Endothelial cell of umbilical vein (primary cell): ENCODE data around the gene SP2.

Source experiments
- EZH2 ChIP-seq: IDR thresholded peaks from 2 replicates; pipeline ENCODE4 v1.6.1; 2012; ENCODE audit warnings: borderline replicate concordance, low read depth, mild to moderate bottlenecking, moderate library complexity, low read length, inconsistent platforms; ENCODE audit not compliant: severe bottlenecking
- JUN ChIP-seq: IDR thresholded peaks from 2 replicates; pipeline ENCODE4 v1.6.1; 2011; ENCODE audit warnings: borderline replicate concordance, low read depth; ENCODE audit not compliant: insufficient read length, insufficient read depth
- POLR2A ChIP-seq: IDR thresholded peaks from 2 replicates; pipeline ENCODE4 v1.6.1; 2012; ENCODE audit warnings: low read depth, mild to moderate bottlenecking, control low read depth, low read length
- POLR2AphosphoS5 ChIP-seq: IDR thresholded peaks from 2 replicates; pipeline ENCODE4 v1.6.1; 2012; ENCODE audit warnings: low read depth, mild to moderate bottlenecking, control low read depth, low read length, moderate library complexity; ENCODE audit not compliant: insufficient read depth
- TF ChIP-seq, protein P1 (sequence below), 2 donors: IDR thresholded peaks; 1 replicate in 1 of 2; 2 replicates in 1 of 2; pipeline ENCODE4 v1.5.1; 2011; ENCODE audit warnings: low read length in 2 of 2, mild to moderate bottlenecking in 2 of 2, moderate library complexity in 2 of 2, control low read depth in 1 of 2, inconsistent platforms in 1 of 2, low read depth in 1 of 2; ENCODE audit not compliant: insufficient read depth in 1 of 2; ENCODE audit errors: extremely low read depth in 1 of 2

DNA sequence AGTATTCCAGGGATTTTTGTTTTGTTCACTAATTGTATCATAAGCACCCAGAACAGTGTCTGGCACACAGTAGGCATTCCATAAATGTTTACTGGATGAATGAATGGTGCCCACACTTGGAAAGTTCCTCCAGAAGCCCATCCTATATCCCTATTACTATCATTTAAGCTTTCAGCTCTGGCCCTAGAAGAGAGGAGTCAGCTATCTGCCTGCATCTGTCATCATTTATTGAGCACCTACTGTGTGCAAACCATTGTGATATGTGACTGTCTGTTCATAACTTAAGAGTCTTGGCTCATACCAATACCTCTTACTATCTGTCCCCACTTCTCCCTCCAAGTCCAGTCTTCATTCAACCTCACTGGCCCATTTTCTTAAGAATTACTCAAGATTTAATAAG is 25.0 kb upstream of the SP2 start:
- no peak for TF ChIP-seq JUN
- TF ChIP-seq, protein P1, sequence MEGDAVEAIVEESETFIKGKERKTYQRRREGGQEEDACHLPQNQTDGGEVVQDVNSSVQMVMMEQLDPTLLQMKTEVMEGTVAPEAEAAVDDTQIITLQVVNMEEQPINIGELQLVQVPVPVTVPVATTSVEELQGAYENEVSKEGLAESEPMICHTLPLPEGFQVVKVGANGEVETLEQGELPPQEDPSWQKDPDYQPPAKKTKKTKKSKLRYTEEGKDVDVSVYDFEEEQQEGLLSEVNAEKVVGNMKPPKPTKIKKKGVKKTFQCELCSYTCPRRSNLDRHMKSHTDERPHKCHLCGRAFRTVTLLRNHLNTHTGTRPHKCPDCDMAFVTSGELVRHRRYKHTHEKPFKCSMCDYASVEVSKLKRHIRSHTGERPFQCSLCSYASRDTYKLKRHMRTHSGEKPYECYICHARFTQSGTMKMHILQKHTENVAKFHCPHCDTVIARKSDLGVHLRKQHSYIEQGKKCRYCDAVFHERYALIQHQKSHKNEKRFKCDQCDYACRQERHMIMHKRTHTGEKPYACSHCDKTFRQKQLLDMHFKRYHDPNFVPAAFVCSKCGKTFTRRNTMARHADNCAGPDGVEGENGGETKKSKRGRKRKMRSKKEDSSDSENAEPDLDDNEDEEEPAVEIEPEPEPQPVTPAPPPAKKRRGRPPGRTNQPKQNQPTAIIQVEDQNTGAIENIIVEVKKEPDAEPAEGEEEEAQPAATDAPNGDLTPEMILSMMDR (IDR thresholded peaks at IDR 0.05; ENCODE audit: extremely low read depth in 1 of 2, insufficient read depth in 1 of 2, low read depth in 1 of 2, low read length in 2 of 2), result no peak
- TF ChIP-seq POLR2A, result no peak
- no peak for TF ChIP-seq POLR2AphosphoS5
- no peak for TF ChIP-seq EZH2
